22Rv1 (cell line): ENCODE data around the gene CAPG.

Experiments used
- H3K27ac ChIP-seq: fragments of 450-650 bp; 2 replicates; pipeline ENCODE4 v1.5.1; 2017
- ZFX ChIP-seq: fragments of 450-650 bp; IDR thresholded peaks from 2 replicates; pipeline ENCODE4 v1.6.1; 2017; ENCODE audit warnings: antibody characterized with exemption, borderline replicate concordance
- TF ChIP-seq, protein P1 (sequence below): fragments of 450-650 bp; IDR thresholded peaks from 2 replicates; pipeline ENCODE4 v1.5.1; 2017; ENCODE audit warnings: mild to moderate bottlenecking

Gene CAPG

DNA sequence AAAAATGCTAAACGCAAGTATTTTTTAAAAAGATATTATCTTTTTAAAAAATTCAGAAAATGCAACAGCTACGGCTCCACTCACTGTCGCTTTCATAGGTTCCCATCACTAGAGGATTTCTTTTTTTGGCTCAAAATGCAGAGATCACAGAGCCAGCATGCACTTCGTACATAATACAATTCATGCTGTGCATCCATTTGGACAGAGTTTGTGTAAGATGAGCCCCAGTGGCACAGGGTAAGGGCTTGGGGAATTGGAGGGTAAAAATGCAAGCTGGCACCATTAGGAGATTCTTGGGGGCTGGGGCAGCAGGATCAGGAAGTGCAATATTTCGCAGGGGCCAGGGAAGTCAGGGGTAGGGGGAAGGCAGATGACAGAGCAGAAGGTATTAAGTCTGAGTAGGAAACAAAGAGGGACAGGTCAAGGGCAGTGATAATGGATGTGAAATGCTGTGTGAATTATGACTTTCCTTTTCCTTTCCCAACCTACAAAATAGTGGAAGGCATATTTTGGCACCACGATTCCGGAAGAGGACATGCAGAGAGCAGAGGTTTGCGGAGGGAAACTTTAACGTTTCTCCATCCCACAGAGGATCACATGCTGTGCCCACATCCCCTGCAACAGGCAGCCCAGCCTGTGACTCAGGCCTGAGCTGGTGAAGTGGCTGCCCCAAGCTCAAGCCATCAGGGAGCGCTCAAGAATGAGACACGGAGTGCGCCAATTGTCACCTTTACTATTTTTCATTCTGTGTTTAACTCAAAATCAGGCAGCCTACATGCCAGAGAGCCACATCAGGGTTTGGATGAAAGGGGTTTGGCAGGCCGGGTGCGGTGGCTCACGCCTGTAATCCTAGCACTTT lies 4.7 kb downstream of the CAPG start:
- TF ChIP-seq ZFX = no peak
- TF ChIP-seq, protein P1, sequence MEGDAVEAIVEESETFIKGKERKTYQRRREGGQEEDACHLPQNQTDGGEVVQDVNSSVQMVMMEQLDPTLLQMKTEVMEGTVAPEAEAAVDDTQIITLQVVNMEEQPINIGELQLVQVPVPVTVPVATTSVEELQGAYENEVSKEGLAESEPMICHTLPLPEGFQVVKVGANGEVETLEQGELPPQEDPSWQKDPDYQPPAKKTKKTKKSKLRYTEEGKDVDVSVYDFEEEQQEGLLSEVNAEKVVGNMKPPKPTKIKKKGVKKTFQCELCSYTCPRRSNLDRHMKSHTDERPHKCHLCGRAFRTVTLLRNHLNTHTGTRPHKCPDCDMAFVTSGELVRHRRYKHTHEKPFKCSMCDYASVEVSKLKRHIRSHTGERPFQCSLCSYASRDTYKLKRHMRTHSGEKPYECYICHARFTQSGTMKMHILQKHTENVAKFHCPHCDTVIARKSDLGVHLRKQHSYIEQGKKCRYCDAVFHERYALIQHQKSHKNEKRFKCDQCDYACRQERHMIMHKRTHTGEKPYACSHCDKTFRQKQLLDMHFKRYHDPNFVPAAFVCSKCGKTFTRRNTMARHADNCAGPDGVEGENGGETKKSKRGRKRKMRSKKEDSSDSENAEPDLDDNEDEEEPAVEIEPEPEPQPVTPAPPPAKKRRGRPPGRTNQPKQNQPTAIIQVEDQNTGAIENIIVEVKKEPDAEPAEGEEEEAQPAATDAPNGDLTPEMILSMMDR = no peak
- H3K27ac ChIP-seq = no peak overlapping the region

DNA sequence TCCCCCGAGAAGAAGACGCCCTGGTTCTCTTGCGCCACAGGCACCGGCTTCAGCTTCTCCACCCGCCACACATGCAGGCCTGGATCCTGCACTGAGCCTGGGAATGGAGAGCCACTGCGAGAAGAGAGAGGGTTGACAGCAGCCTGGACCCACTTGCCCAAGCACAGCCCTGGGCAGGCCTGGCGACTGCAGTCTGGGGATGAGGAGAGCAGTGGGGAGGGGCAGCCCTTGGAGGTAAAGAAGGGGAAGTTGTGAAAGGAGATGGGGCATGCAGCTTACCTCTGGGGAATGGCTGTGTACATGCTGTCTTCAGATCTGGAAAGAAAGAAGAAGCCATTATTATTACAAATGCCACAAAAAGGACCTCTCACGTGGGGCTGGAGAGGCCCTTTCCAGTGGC lies 8.3 kb downstream of the CAPG start:
- no peak for TF ChIP-seq ZFX
- TF ChIP-seq, protein P1 = no peak
- H3K27ac ChIP-seq = no peak overlapping the region

DNA sequence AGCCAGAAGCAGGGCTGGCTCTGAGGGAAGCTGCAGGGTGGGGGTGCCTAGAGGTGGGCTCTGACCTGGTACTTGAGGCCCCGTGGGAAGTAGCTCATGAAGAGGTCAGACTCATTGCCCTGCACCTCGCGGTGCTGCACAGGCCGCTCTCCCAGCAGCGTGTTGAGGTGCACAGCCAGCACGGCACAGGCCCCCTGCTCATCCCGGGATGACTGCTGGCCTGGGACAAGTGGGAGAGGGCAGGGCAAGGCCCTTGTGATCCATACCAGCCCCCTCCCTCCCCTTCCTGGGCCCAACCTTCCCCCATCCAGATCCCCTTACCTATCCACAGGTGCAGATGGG lies 8.7 kb downstream of the CAPG start:
- no peak overlapping the region for H3K27ac ChIP-seq
- TF ChIP-seq, protein P1 = no peak
- TF ChIP-seq ZFX = no peak

DNA sequence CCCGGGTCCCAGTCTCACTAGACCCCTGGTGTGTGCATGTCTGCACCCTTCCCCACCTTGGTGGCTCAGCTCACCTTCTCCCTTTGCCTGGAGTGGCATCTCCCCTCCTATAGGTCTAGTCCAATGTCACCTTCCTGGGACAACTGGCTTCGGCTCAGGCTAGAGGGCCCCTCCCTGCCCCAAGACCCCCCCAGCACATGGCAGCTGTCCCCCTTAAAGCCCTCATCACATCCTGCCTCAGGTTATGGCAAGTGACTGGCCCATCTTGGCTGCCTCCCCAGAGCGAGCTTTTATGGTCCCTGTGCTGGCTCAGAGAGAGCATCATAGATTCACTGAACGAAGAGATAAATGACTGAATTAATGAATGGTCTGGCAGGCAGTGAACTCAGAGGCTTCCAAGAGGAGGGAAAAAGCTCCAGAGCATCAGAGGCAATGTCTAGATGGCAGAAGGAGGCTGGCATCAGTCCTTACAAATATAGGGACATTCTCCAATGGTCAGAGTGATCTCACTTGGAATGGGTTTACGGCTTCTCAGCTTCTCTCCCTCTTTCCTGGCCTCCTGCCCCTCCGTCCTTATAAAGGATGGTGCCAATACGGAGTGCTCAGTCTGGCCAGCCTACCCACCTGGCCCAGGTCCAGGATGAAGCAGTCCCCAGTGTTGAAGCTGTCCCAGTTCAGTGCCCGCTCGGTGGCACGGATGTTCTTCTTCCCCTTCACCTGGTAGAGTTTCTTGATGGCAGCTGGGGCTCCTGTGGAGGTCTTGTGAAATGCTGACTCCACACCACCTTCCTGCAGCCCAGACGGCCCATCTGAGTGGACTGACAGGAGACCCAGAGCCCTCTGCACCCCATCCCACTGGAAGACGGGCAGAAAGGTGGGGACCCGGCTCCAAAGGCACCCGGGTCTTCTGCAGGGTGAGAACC lies 9.4 kb downstream of the CAPG start:
- TF ChIP-seq ZFX = no peak
- TF ChIP-seq, protein P1 = no peak
- H3K27ac ChIP-seq = no peak overlapping the region

DNA sequence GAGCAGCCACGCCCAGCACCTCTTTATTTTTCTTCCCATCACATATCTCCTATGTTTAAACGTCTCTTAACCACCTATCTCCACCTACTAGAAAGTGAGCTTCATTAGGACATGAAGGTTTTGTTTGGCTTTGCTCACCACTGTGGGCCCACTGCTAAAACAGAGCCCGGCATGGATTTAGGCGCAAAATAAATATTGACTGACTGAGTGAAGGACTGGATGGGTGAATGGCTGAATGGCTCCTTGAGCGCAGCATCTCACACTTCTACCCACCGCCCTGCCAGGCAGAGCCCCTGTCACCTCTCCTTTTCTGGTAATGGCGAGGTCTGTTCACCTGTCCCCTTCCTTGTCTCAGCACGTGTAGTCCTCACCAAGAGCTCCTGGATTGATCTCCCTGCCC lies 10.1 kb downstream of the CAPG start:
- H3K27ac ChIP-seq = no peak overlapping the region
- TF ChIP-seq ZFX = no peak
- TF ChIP-seq, protein P1 = no peak

DNA sequence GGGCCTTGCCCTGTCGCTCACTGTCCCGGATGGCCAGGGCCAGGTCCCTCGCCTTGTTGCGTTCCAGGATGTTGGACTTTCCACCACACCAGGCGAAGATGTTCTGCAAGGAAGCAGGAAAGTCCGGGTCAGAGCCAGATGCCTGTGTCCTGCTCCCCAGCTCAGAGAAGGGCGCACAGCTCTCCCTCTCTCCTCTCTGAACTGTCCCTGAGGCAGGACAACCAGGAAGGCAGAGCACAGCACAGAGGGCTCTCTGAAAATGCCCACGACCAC lies 11.0 kb downstream of the CAPG start:
- TF ChIP-seq, protein P1 = no peak
- no peak for TF ChIP-seq ZFX

More for the DNA sequence above, 11.0 kb downstream of the CAPG start:
- H3K27ac ChIP-seq = no peak overlapping the region
